Mesendoderm (in vitro differentiated cells): Measurements from ENCODE around the gene TFCP2L1. TPM values are rescaled to one million over a fixed set of nuclear protein-coding genes. Genes with fewer than 3 reads are reported as not detected.
"Not testable (repeated sequence)": the region's sequence is repeated elsewhere in the genome, so short reads cannot be mapped to it uniquely, and the experiment has no call there.

Experiments used
- DNase-seq: peaks from one replicate; pipeline ENCODE4 v3.0.0; 2013
- H2AK5ac ChIP-seq: 2 replicates; pipeline ENCODE4 v1.6.1; 2013; ENCODE audit warnings: low read length, inconsistent platforms
- H2BK120ac ChIP-seq: 2 replicates; pipeline ENCODE4 v1.6.1; 2013; ENCODE audit warnings: low read depth, mild to moderate bottlenecking, low read length, moderate library complexity, mixed read lengths
- H2BK15ac ChIP-seq: replicated peaks from 2 replicates; pipeline ENCODE4 v1.6.1; 2013; ENCODE audit warnings: low read depth, mild to moderate bottlenecking, moderate library complexity
- H2BK5ac ChIP-seq: 2 replicates; pipeline ENCODE4 v1.6.1; 2013; ENCODE audit warnings: low read length, inconsistent platforms
- H3K18ac ChIP-seq: 2 replicates; pipeline ENCODE4 v1.6.1; 2013; ENCODE audit warnings: mild to moderate bottlenecking, low read length, mixed read lengths
- H3K23ac ChIP-seq: one replicate; pipeline ENCODE4 v1.6.1; 2013; ENCODE audit warnings: low read length
- H3K27ac ChIP-seq: 2 replicates; pipeline ENCODE4 v1.5.1; 2013; ENCODE audit warnings: low read depth, mild to moderate bottlenecking, inconsistent platforms, low read length, moderate library complexity
- H3K27me3 ChIP-seq: 2 replicates; pipeline ENCODE4 v1.6.1; 2013; ENCODE audit warnings: low read length, control low read depth, mild to moderate bottlenecking, inconsistent platforms; ENCODE audit not compliant: insufficient read depth, poor library complexity
- H3K36me3 ChIP-seq: 2 replicates; pipeline ENCODE4 v1.6.1; 2013; ENCODE audit warnings: low read length, inconsistent platforms; ENCODE audit not compliant: control insufficient read depth, insufficient read depth
- H3K4ac ChIP-seq: one replicate; pipeline ENCODE4 v1.6.1; 2013; ENCODE audit warnings: low read depth, mild to moderate bottlenecking, low read length, moderate library complexity
- H3K4me1 ChIP-seq: 2 replicates; pipeline ENCODE4 v1.6.1; 2013; ENCODE audit warnings: low read depth, low read length, inconsistent platforms; ENCODE audit not compliant: control insufficient read depth
- H3K4me2 ChIP-seq: 2 replicates; pipeline ENCODE4 v1.6.1; 2013; ENCODE audit warnings: low read length
- H3K4me3 ChIP-seq: 2 replicates; pipeline ENCODE4 v1.5.1; 2013; ENCODE audit warnings: mild to moderate bottlenecking, low read length
- H3K56ac ChIP-seq: one replicate; pipeline ENCODE4 v1.6.1; 2013; ENCODE audit warnings: low read length
- H3K79me1 ChIP-seq: 2 replicates; pipeline ENCODE4 v1.6.1; 2013; ENCODE audit warnings: low read length, inconsistent platforms
- H3K79me2 ChIP-seq: 2 replicates; pipeline ENCODE4 v1.6.1; 2013; ENCODE audit warnings: mild to moderate bottlenecking, low read length; ENCODE audit not compliant: control insufficient read depth, insufficient read depth
- H3K9ac ChIP-seq: 2 replicates; pipeline ENCODE4 v1.6.1; 2013; ENCODE audit warnings: low read length, inconsistent platforms
- H4K5ac ChIP-seq: one replicate; pipeline ENCODE4 v1.6.1; 2013; ENCODE audit warnings: low read length
- H4K8ac ChIP-seq: one replicate; pipeline ENCODE4 v1.6.1; 2013; ENCODE audit warnings: low read depth, mild to moderate bottlenecking, control low read depth, low read length, moderate library complexity
- WGBS: extraction: QIAGEN DNeasy Blood & Tissue Kit; methylation state at CpG from one replicate; pipeline ENCODE4 v1.1.7; 2013; ENCODE audit warnings: low lambda C conversion rate, missing lambda C conversion rate; ENCODE audit not compliant: insufficient coverage; ENCODE audit errors: extremely low coverage; 5-methylcytosine and 5-hydroxymethylcytosine counted together
- polyA plus RNA-seq, 2 experiments: library from polyadenylated mRNA; stranded (reverse); fragments of 200-250 nt; gene quantifications; one replicate each; pipeline ENCODE4 v1.2.3, GENCODE V29; 2013

The TFCP2L1 gene
- 0.63 TPM for polyA plus RNA-seq (2013, experiment 1 of 2)
- 0.81 TPM for polyA plus RNA-seq (2013, experiment 2 of 2)

GRCh38 chr2:121284463-121285449, at the start of gene TFCP2L1:
TSS of gene TFCP2L1 (minus strand) at chr2:121285202. CDS start at chr2:121285109, 93 bp downstream.
- WGBS, result no CpG with 5 or more reads among the region's 119 CpGs
- peaks cover 9% of the 10 kb centered on the region for H3K27me3 ChIP-seq
- H3K4me3 ChIP-seq, result peak within 1 kb of the TSS; percentile 38
- peak within 1 kb of the TSS; percentile 49 for H3K4me2 ChIP-seq
- no peak within 1 kb of the TSS for H2BK15ac ChIP-seq
- H3K18ac ChIP-seq, result peak within 1 kb of the TSS; percentile 43
- no peaks in the 10 kb centered on the region for H3K79me2 ChIP-seq
- no peak within 1 kb of the TSS for H4K5ac ChIP-seq
- no peak within 1 kb of the TSS for H2BK120ac ChIP-seq
- peak within 1 kb of the TSS; percentile 71 for H3K9ac ChIP-seq
- no peak within 1 kb of the TSS for H3K4ac ChIP-seq
- peak; percentile 60 for DNase-seq
- H4K8ac ChIP-seq, result no peak within 1 kb of the TSS
- no peaks in the 10 kb centered on the region for H3K79me1 ChIP-seq
- no peak within 1 kb of the TSS for H2AK5ac ChIP-seq
- no peak within 1 kb of the TSS for H3K23ac ChIP-seq
- no peaks in the 10 kb centered on the region for H3K36me3 ChIP-seq
- peak within 1 kb of the TSS; percentile 80 for H3K56ac ChIP-seq
- H3K4me1 ChIP-seq, result no peaks in the 10 kb centered on the region
- H3K27ac ChIP-seq, result no peak within 1 kb of the TSS
- no peak within 1 kb of the TSS for H2BK5ac ChIP-seq

GRCh38 chr2:121333834-121334558, 49.0 kb upstream of the TFCP2L1 start:
- Histone ChIP-seq H3K79me1 (no peaks in the 10 kb centered on the region), H2BK15ac (no peak overlapping the region), H3K23ac (no peak overlapping the region), H3K36me3 (no peaks in the 10 kb centered on the region), H2BK120ac (no peak overlapping the region), H3K4me1 (no peaks in the 10 kb centered on the region), H3K27me3 (no peaks in the 10 kb centered on the region), H2BK5ac (no peak overlapping the region), H3K4ac (no peak overlapping the region), H3K18ac (no peak overlapping the region), H2AK5ac (no peak overlapping the region), H4K5ac (no peak overlapping the region), H3K4me3 (no peak overlapping the region), H3K79me2 (no peaks in the 10 kb centered on the region), H3K9ac (no peak overlapping the region), H3K56ac (no peak overlapping the region), H3K27ac (no peak overlapping the region), H4K8ac (no peak overlapping the region), H3K4me2 (no peak overlapping the region)
- no peak for DNase-seq
- no CpG with 5 or more reads among the region's 12 CpGs for WGBS

- H3K36me3 ChIP-seq, result no peaks in the 10 kb centered on the region
- no peaks in the 10 kb centered on the region for H3K79me1 ChIP-seq
- H3K4ac ChIP-seq, result no peak overlapping the region
- H2BK5ac ChIP-seq, result no peak overlapping the region
- H2BK120ac ChIP-seq, result no peak overlapping the region
- no peak overlapping the region for H3K56ac ChIP-seq
- H3K27ac ChIP-seq, result no peak overlapping the region
- H2AK5ac ChIP-seq, result no peak overlapping the region
- H3K23ac ChIP-seq, result no peak overlapping the region
- H4K5ac ChIP-seq, result no peak overlapping the region
- H4K8ac ChIP-seq, result no peak overlapping the region
- H3K9ac ChIP-seq, result no peak overlapping the region
- no peak overlapping the region for H2BK15ac ChIP-seq
- no peak overlapping the region for H3K18ac ChIP-seq
- H3K4me2 ChIP-seq, result no peak overlapping the region
- H3K27me3 ChIP-seq, result no peaks in the 10 kb centered on the region
- no peaks in the 10 kb centered on the region for H3K79me2 ChIP-seq
- no peak for DNase-seq
- no CpG with 5 or more reads among the region's 17 CpGs for WGBS
- H3K4me3 ChIP-seq, result no peak overlapping the region
- no peaks in the 10 kb centered on the region for H3K4me1 ChIP-seq
These were observed 48.2 kb upstream of the TFCP2L1 start for GRCh38 chr2:121333231-121333630.

GRCh38 chr2:121331324-121331723, 46.3 kb upstream of the TFCP2L1 start:
- not testable (repeated sequence) for H3K79me1 ChIP-seq, H3K23ac ChIP-seq, H3K4me3 ChIP-seq, H3K27ac ChIP-seq, H3K18ac ChIP-seq, H2AK5ac ChIP-seq, H3K4me2 ChIP-seq, H3K79me2 ChIP-seq, H3K4me1 ChIP-seq, H3K56ac ChIP-seq, H3K36me3 ChIP-seq, H2BK5ac ChIP-seq, H3K9ac ChIP-seq, H4K5ac ChIP-seq, DNase-seq, H3K27me3 ChIP-seq, H3K4ac ChIP-seq, H2BK120ac ChIP-seq, H4K8ac ChIP-seq, H2BK15ac ChIP-seq
- no CpG with 5 or more reads among the region's 8 CpGs for WGBS

- H3K4me2 ChIP-seq, result no peak overlapping the region
- no peak for DNase-seq
- no CpG with 5 or more reads among the region's 15 CpGs for WGBS
These were observed 45.9 kb upstream of the TFCP2L1 start for GRCh38 chr2:121330921-121331320.

More at GRCh38 chr2:121330921-121331320, 45.9 kb upstream of the TFCP2L1 start:
- no peak overlapping the region for H3K9ac ChIP-seq
- H3K27me3 ChIP-seq, result no peaks in the 10 kb centered on the region
- H3K36me3 ChIP-seq, result no peaks in the 10 kb centered on the region
- H3K56ac ChIP-seq, result no peak overlapping the region
- H4K8ac ChIP-seq, result no peak overlapping the region
- no peak overlapping the region for H3K18ac ChIP-seq
- H3K4me3 ChIP-seq, result no peak overlapping the region
- H2BK5ac ChIP-seq, result no peak overlapping the region
- no peaks in the 10 kb centered on the region for H3K79me1 ChIP-seq
- no peaks in the 10 kb centered on the region for H3K79me2 ChIP-seq
- no peak overlapping the region for H2BK120ac ChIP-seq
- no peak overlapping the region for H3K23ac ChIP-seq
- no peak overlapping the region for H3K27ac ChIP-seq
- no peaks in the 10 kb centered on the region for H3K4me1 ChIP-seq
- no peak overlapping the region for H4K5ac ChIP-seq
- no peak overlapping the region for H2BK15ac ChIP-seq
- no peak overlapping the region for H3K4ac ChIP-seq
- H2AK5ac ChIP-seq, result no peak overlapping the region
